K562 (cell line): ENCODE results near the gene REEP2. TPM values are rescaled to one million over a fixed set of nuclear protein-coding genes. Genes with fewer than 3 reads are reported as not detected.

ENCODE experiments used
- ETS1 ChIP-seq: conservative IDR thresholded peaks from 2 replicates; pipeline ENCODE4 v1.6.1; 2011; ENCODE audit warnings: low read depth, mild to moderate bottlenecking, low read length; ENCODE audit not compliant: control insufficient read depth
- FOXM1 ChIP-seq, 2 experiments: fragments of 450-650 bp in 1 of 2; sonication (generic) in 1 of 2; formaldehyde crosslinking in 1 of 2; IDR thresholded peaks; 2 replicates each; pipeline versions ENCODE4 v1.6.1 to v1.9.0; 2017 to 2022; ENCODE audit warnings: low read depth in 2 of 2, mild to moderate bottlenecking in 2 of 2, missing genetic modification reagents in 1 of 2, moderate library complexity in 1 of 2
- HDAC1 ChIP-seq, 2 experiments: fragments of 450-650 bp; IDR thresholded peaks; 2 replicates each; pipeline ENCODE4 v1.6.1; 2016 to 2017; ENCODE audit warnings: inconsistent platforms in 1 of 2, mild to moderate bottlenecking in 1 of 2, moderate library complexity in 1 of 2
- HMG20B ChIP-seq: fragments of 250-450 bp; sonication (Bioruptor Pico); IDR thresholded peaks from 2 replicates; pipeline ENCODE4 v1.5.0; 2021; ENCODE audit warnings: mild to moderate bottlenecking
- HMGXB4 ChIP-seq: sonication (generic); formaldehyde crosslinking; IDR thresholded peaks from 2 replicates; pipeline ENCODE4 v1.8.1; 2023; ENCODE audit warnings: mild to moderate bottlenecking, missing genetic modification reagents
- HNRNPH1 ChIP-seq: fragments of 200-400 bp; formaldehyde crosslinking; optimal IDR thresholded peaks from 2 replicates; pipeline ENCODE3; 2017; ENCODE audit warnings: low read depth, mild to moderate bottlenecking, low read length, moderate library complexity
- IFI16 ChIP-seq: fragments of 250-450 bp; sonication (Bioruptor Pico); IDR thresholded peaks from 2 replicates; pipeline ENCODE4 v2.1.2; 2022; ENCODE audit warnings: mild to moderate bottlenecking, inconsistent platforms
- NR2F6 ChIP-seq: fragments of 450-650 bp; formaldehyde crosslinking; IDR thresholded peaks from 2 replicates; pipeline ENCODE4 v1.4.0; 2020; ENCODE audit warnings: mild to moderate bottlenecking
- PHF21A ChIP-seq: fragments of 450-650 bp; IDR thresholded peaks from 2 replicates; pipeline ENCODE4 v1.6.1; 2017; ENCODE audit warnings: low read depth, borderline replicate concordance
- POLR2AphosphoS5 ChIP-seq: IDR thresholded peaks from 2 replicates; pipeline ENCODE4 v1.6.1; 2011; ENCODE audit warnings: mild to moderate bottlenecking, low read depth, low read length, moderate library complexity; ENCODE audit not compliant: control insufficient read depth, insufficient read depth
- POLR2B ChIP-seq: fragments of 450-650 bp; IDR thresholded peaks from 2 replicates; pipeline ENCODE4 v1.6.1; 2018; ENCODE audit warnings: low read depth; ENCODE audit not compliant: partially characterized antibody
- RB1 ChIP-seq: fragments of 450-650 bp; IDR thresholded peaks from 2 replicates; pipeline ENCODE4 v1.6.1; 2017; ENCODE audit warnings: low read depth, mild to moderate bottlenecking
- RBBP5 ChIP-seq: fragments of 200-600 bp; sonication (generic); IDR thresholded peaks from 2 replicates; pipeline ENCODE4 v1.6.1; 2012; ENCODE audit warnings: borderline replicate concordance, mild to moderate bottlenecking, low read length, control low read depth, inconsistent platforms; ENCODE audit not compliant: insufficient read depth, poor library complexity, severe bottlenecking
- TAF15 ChIP-seq: fragments of 200-400 bp; formaldehyde crosslinking; IDR thresholded peaks from 2 replicates; pipeline ENCODE4 v1.6.1; 2017; ENCODE audit warnings: mild to moderate bottlenecking, low read depth, low read length, moderate library complexity
- TRIM28 ChIP-seq: fragments of 450-650 bp; IDR thresholded peaks from 2 replicates; pipeline ENCODE4 v1.6.1; 2017
- TSHZ1 ChIP-seq: fragments of 250-450 bp; sonication (Bioruptor Pico); IDR thresholded peaks from 2 replicates; pipeline ENCODE4 v1.4.0; 2020; ENCODE audit warnings: mild to moderate bottlenecking, moderate library complexity
- YY1 ChIP-seq, 3 experiments: IDR thresholded peaks; 2 replicates each; pipeline ENCODE4 v1.6.1; 2011; ENCODE audit warnings: low read length in 2 of 3, mild to moderate bottlenecking in 2 of 3, moderate library complexity in 2 of 3, borderline replicate concordance in 1 of 3, control low read depth in 1 of 3, low read depth in 1 of 3; ENCODE audit not compliant: insufficient read depth in 3 of 3, insufficient replicate concordance in 2 of 3, control insufficient read depth in 1 of 3, insufficient read length in 1 of 3; ENCODE audit errors: extremely low read depth in 1 of 3
- ZEB2 ChIP-seq: fragments of 450-650 bp; IDR thresholded peaks from 2 replicates; pipeline ENCODE4 v1.6.1; 2016
- ZNF224 ChIP-seq: sonication (generic); formaldehyde crosslinking; IDR thresholded peaks from 2 replicates; pipeline ENCODE4 v1.8.0; 2022; ENCODE audit warnings: mild to moderate bottlenecking, missing genetic modification reagents
- ZNF311 ChIP-seq: fragments of 250-450 bp; sonication (Bioruptor Pico); IDR thresholded peaks from 2 replicates; pipeline ENCODE4 v1.4.0; 2020; ENCODE audit warnings: mild to moderate bottlenecking, moderate library complexity
- ZNF644 ChIP-seq: fragments of 200-800 bp; sonication (Bioruptor generic); IDR thresholded peaks from 2 replicates; pipeline ENCODE4 v1.6.1; 2016; ENCODE audit warnings: low read depth, missing genetic modification characterization, missing compliant biosample characterization
- polyA plus RNA-seq, 8 experiments: library from polyadenylated mRNA; depleted of rRNA in 4 of 8; stranded (reverse) in 5 of 8; unstranded in 3 of 8; fragments of >200 nt; fragmentation: Nextera tagmentation in 2 of 8; fragmentation: Illumina TruSeq in 1 of 8; extraction: Ambion mirVana in 2 of 8; extraction: Trizol in 1 of 8; gene quantifications; 2 replicates each; pipeline versions ENCODE4 v1.2.1 to v1.2.3, GENCODE V29; 2011 to 2014; ENCODE audit warnings: inconsistent platforms in 1 of 8, missing spikeins in 1 of 8
- total RNA-seq, 7 experiments: library from RNA; depleted of rRNA in 6 of 7; stranded (reverse); fragments of >200 nt in 6 of 7; fragmentation: Illumina TruSeq in 2 of 7; extraction: Trizol in 2 of 7; gene quantifications; 2 replicates each; pipeline versions ENCODE4 v1.2.1 to v1.2.3, GENCODE V29; 2011 to 2021; ENCODE audit warnings: low replicate concordance in 1 of 7

REEP2 gene
- total and polyA plus RNA-seq, 9 of the 15 experiments (the other 6 are each of a cell fraction or from before 2014, with no cell fraction given), result 0.03 to 1.1 (median 0.12) TPM; not detected in 1

GRCh38 chr5:138464008-138464387, 25.1 kb downstream of the REEP2 start (continued):
- TF ChIP-seq ZNF311 (CRISPR knock-in tag) (no peak), HNRNPH1 (no peak), POLR2AphosphoS5 (peak; percentile 42; the same call in 1 of the 2 replicates), HMGXB4 (no peak; the same call in none of the 2 replicates), YY1 (IDR thresholded peaks at IDR 0.05; ENCODE audit: borderline replicate concordance in 1 of 3, control insufficient read depth in 1 of 3, extremely low read depth in 1 of 3, insufficient read depth in 3 of 3, insufficient read length in 1 of 3, insufficient replicate concordance in 2 of 3, low read depth in 1 of 3, low read length in 2 of 3) (peak in 1 of 3 experiments; percentile 56), FOXM1 (IDR thresholded peaks at IDR 0.05; ENCODE audit: low read depth) (no peak), FOXM1 (CRISPR knock-in tag; IDR thresholded peaks at IDR 0.05; ENCODE audit: low read depth) (no peak), TSHZ1 (no peak), HDAC1 (IDR thresholded peaks at IDR 0.05) (no peak), TRIM28 (no peak), ZNF644 (no peak), RB1 (peak; percentile 98), NR2F6 (CRISPR knock-in tag) (no peak), ZEB2 (no peak), HMG20B (CRISPR knock-in tag) (no peak), RBBP5 (peak; percentile 48), ZNF224 (CRISPR knock-in tag) (no peak), TAF15 (no peak), ETS1 (peak; percentile 66), IFI16 (CRISPR knock-in tag) (no peak), POLR2B (no peak), PHF21A (no peak)
